DLD1 (cell line): ENCODE measurements around the gene WDCP.

Experiments
- in situ Hi-C: cut with HindIII; loops from 2 replicates; pipeline ENCODE4 v1.10.0; 2017; ENCODE audit warnings: low sequenced_read_pairs

The WDCP gene

DNA sequence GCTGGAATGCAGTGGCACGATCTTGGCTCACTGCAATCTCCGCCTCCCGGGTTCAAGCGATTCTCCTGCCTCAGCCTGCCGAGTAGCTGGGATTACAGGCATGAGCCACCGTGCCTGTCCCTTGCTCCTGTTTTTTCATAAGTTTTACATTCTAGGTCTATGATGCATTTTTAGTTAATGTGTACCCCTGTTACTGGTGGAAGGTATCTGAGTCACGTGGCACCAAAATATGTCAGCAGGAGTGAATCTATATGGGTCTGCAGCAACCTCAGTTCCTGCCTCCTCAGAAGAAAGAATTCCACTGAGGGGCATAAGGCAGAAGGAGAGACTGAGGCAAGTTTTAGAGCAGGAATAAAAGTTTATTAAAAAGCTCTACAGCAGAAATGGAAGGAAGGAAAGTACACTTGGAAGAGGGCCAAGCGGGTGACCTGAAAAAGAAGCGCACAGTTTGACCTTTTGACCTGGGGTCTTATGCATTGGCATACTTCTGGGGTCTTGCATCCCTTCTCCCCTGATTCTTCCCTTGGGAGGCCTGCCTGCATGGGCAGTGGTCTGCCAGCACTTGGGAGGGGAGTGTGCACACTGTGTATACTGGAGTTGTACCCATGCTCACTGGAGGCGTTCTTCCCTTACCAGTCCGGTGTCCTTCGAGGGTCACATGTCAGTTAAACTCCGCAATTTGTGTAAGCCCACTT, 38.4 kb downstream of the WDCP start:
- in situ Hi-C loops, result no loop called here

DNA sequence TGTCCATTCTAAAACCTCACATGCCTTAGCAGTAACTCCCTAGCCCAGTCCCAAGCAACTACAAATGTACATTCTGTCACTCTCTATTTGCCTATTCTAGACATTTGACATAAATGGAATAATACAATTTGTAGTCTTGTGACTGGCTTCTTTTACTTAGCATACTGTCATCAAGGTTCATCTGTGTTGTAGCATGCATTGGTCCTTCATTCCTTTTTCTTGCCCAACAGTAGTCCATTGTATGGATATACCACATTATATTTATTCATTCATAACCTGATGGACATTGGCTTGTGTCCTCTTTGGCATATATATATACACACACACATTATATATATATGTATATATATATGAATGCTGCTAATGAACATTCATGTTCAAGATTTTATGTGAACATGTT, 39.5 kb downstream of the WDCP start:
- in situ Hi-C loops, result no loop called here

DNA sequence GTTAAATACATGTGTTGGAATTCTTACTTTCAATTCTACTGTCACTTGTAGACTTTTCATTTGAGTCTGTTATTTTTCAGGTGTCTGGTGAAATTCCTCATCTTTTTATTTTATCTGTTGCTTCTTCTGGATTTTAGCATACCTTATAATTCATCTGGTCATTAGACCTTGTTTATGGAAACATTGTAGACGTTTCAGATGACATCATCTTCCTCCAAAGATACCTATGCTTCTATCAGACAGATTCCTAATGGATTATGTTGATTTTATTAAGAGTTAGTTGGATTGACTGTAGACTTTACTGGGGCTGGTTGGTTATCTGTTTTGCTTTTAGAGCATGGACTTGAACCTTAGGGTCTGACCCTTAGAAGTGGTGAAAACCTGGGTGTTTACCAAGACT, 52.6 kb downstream of the WDCP start:
- in situ Hi-C loops, result no loop called here

DNA sequence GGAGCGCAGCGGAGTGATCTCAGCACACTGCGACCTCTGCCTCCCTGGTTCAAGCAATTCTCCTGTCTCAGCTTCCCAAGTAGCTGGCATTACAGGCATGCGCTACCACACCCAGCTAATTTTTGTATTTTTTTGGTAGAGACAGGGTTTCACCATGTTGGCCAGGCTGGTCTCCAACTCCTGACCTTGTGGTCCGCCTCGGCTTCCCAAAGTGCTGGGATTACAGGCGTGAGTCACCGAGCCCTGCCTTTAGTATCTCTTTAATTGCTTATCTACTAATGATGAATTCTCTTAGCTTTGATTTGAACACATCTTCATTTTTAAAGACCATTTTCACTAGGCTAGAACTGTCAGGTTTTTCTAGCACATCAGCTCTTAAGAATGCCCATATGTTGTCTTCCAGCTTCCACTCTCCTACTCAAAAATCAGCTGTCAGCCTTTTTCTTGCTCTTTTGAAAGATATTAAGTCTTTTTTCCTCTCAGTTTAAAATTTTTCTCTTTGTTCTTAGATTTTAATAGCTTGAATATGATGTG, 53.4 kb downstream of the WDCP start:
- in situ Hi-C loops, result no loop called here

DNA sequence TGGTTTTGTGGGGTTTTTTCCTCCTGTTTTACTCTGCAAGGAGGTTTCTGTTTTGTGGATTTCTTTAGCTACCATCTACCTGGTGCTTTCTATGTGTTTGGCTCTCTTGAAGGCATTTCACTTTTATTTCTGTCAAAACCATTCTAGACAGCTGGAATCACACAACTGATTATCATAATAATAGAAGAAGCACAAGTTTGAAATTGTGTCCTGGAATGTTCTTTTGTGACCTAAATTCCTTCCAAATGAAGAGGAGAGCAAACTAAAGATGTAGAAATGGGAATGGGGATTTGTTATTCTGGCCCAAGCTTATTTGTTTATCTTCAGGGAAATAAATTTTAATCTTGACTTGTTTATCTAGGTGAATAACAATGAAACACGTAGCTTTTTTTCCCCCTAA, 54.3 kb downstream of the WDCP start:
- in situ Hi-C loops, result no loop called here

DNA sequence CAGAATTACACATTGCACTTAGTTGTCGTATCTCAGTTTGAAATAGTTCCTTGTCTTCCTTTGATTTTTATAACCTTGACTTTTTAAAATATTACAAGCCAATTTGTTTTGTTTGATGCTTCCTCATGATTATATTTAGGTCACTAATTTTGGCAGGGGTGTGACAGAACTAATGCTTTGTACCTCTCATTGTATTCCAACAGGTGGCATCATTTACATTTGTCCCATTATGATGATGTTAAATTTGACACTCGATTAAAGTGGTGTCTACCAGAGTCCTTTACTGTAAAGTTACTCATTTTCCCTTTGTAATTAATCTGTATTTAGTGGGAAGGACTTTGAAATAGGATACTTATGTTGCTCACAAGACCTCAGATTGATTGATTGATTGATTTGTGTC, 58.8 kb downstream of the WDCP start:
- in situ Hi-C loops, result no loop called here
